HFFc6 (cell line): ENCODE measurements around the gene MBOAT2. TPM values are rescaled to one million over a fixed set of nuclear protein-coding genes. Genes with fewer than 3 reads are reported as not detected.

Experiments used
- DNase-seq: peaks from one replicate; pipeline ENCODE4 v3.0.0-alpha.2; 2018
- H3K27ac Mint-ChIP-seq: 2 replicates; pipeline ENCODE4 v1.8.0; 2020; ENCODE audit warnings: mild to moderate bottlenecking, mixed read lengths
- H3K27me3 Mint-ChIP-seq: 2 replicates; pipeline ENCODE4 v1.8.0; 2021; ENCODE audit warnings: mild to moderate bottlenecking, moderate library complexity, mixed read lengths; ENCODE audit not compliant: insufficient read depth
- H3K36me3 Mint-ChIP-seq: 2 replicates; pipeline ENCODE4 v1.8.0; 2021; ENCODE audit warnings: low read depth, mixed read lengths
- H3K4me1 Mint-ChIP-seq: 2 replicates; pipeline ENCODE4 v1.8.0; 2020; ENCODE audit warnings: low read depth, mixed read lengths
- H3K4me3 Mint-ChIP-seq: 2 replicates; pipeline ENCODE4 v1.8.0; 2020; ENCODE audit warnings: mild to moderate bottlenecking, moderate library complexity, mixed read lengths
- H3K9me3 Mint-ChIP-seq: 2 replicates; pipeline ENCODE4 v1.8.0; 2020; ENCODE audit warnings: mild to moderate bottlenecking, mixed read lengths
- total RNA-seq, 6 experiments: library from RNA; stranded (reverse); fragmentation: NEBNext Ultra II Directional; extraction: Animal tissue kit (Norgen Biotek cat#: 25700); gene quantifications; 2 replicates in 1 of 6; 3 replicates in 5 of 6; pipeline ENCODE4 v1.2.3, GENCODE V29; 2021
- TF ChIP-seq, protein P1 (sequence below): fragments of 200-600 bp; sonication (generic); IDR thresholded peaks from 2 replicates; pipeline ENCODE4 v1.5.0; 2021; ENCODE audit warnings: antibody characterized with exemption, mild to moderate bottlenecking

The MBOAT2 gene
- total RNA-seq, 6 experiments from 2014 or later: 49.8 to 66.2 (median 55.7) TPM

DNA sequence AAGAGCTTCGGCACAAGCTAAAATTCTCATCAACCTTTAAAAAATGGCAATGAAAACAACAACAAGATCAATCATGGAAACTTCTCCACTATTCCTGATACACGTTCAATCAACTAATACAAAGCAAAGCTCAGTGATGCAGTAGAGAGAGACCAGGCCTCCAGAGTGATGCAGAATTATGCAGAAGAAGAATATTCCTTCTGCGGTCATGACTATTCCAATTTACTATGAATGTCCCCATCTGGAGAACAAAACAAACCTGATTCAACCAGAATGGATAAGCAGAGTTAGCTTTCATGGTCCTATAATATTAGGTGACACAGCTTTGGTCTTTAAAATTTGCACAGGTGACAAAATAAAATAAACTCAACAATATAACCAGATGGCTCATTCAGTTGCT lies 12.5 kb upstream of the MBOAT2 start:
- H3K27ac Mint-ChIP-seq: no peak overlapping the region
- H3K9me3 Mint-ChIP-seq: no peaks in the 10 kb centered on the region
- H3K36me3 Mint-ChIP-seq: peaks cover 1% of the 10 kb centered on the region; the same call in 1 of the 2 replicates
- H3K27me3 Mint-ChIP-seq: 0 out of 2 replicates have a peak, but pooled peaks cover 1% of the 10 kb centered on the region
- H3K4me3 Mint-ChIP-seq: no peak overlapping the region
- TF ChIP-seq, protein P1, sequence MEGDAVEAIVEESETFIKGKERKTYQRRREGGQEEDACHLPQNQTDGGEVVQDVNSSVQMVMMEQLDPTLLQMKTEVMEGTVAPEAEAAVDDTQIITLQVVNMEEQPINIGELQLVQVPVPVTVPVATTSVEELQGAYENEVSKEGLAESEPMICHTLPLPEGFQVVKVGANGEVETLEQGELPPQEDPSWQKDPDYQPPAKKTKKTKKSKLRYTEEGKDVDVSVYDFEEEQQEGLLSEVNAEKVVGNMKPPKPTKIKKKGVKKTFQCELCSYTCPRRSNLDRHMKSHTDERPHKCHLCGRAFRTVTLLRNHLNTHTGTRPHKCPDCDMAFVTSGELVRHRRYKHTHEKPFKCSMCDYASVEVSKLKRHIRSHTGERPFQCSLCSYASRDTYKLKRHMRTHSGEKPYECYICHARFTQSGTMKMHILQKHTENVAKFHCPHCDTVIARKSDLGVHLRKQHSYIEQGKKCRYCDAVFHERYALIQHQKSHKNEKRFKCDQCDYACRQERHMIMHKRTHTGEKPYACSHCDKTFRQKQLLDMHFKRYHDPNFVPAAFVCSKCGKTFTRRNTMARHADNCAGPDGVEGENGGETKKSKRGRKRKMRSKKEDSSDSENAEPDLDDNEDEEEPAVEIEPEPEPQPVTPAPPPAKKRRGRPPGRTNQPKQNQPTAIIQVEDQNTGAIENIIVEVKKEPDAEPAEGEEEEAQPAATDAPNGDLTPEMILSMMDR: no peak
- no peak for DNase-seq
- peaks cover 12% of the 10 kb centered on the region for H3K4me1 Mint-ChIP-seq

- H3K27me3 Mint-ChIP-seq: 0 out of 2 replicates have a peak, but pooled peaks cover 1% of the 10 kb centered on the region
- no peak overlapping the region for H3K27ac Mint-ChIP-seq
- TF ChIP-seq, protein P1: no peak
- H3K9me3 Mint-ChIP-seq: no peaks in the 10 kb centered on the region
- H3K4me1 Mint-ChIP-seq: peaks cover 5% of the 10 kb centered on the region; the same call in 1 of the 2 replicates
- H3K4me3 Mint-ChIP-seq: no peak overlapping the region
- H3K36me3 Mint-ChIP-seq: no peaks in the 10 kb centered on the region
- DNase-seq: no peak
Measured at GRCh38 chr2:9013403-9013802, 9.9 kb upstream of the MBOAT2 start.

GRCh38 chr2:9010866-9011265 lies 7.4 kb upstream of the MBOAT2 start:
- no peak overlapping the region for H3K27ac Mint-ChIP-seq
- no peaks in the 10 kb centered on the region for H3K9me3 Mint-ChIP-seq
- 0 out of 2 replicates have a peak, but pooled peaks cover 1% of the 10 kb centered on the region for H3K27me3 Mint-ChIP-seq
- H3K4me1 Mint-ChIP-seq: no peaks in the 10 kb centered on the region
- TF ChIP-seq, protein P1: no peak
- DNase-seq: peak; percentile 39
- H3K4me3 Mint-ChIP-seq: no peak overlapping the region
- H3K36me3 Mint-ChIP-seq: no peaks in the 10 kb centered on the region

- Mint-ChIP-seq H3K27me3 (0 out of 2 replicates have a peak, but pooled peaks cover 1% of the 10 kb centered on the region), H3K27ac (no peak overlapping the region), H3K4me1 (peaks cover 12% of the 10 kb centered on the region), H3K4me3 (no peak overlapping the region), H3K9me3 (no peaks in the 10 kb centered on the region), H3K36me3 (peaks cover 6% of the 10 kb centered on the region; the same call in 1 of the 2 replicates)
- TF ChIP-seq, protein P1: no peak
- no peak for DNase-seq
Measured at GRCh38 chr2:9008951-9009664, 5.6 kb upstream of the MBOAT2 start.

DNA sequence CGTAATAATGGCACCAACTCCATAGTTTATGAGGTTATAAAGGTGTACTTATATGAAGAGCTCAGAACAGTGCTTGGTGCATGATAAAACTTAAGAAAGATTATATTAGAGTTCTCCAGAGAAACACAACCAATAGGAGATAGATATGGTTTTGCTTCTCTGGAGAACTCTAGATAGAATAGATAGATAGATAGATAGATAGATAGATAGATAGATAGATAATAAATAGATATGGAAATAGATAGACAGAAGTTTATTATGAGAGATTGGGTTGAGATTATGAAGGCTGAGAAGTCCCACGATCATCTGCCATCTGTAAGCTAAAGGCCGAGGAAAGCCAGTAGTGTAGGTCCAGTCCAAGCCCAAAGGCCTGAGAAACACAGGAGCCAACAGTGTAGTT lies 2.9 kb upstream of the MBOAT2 start:
- no peaks in the 10 kb centered on the region for H3K27me3 Mint-ChIP-seq
- no peaks in the 10 kb centered on the region for H3K9me3 Mint-ChIP-seq
- H3K4me3 Mint-ChIP-seq: no peak overlapping the region
- H3K27ac Mint-ChIP-seq: no peak overlapping the region
- H3K4me1 Mint-ChIP-seq: peaks cover 27% of the 10 kb centered on the region
- TF ChIP-seq, protein P1: no peak
- DNase-seq: no peak
- peaks cover 6% of the 10 kb centered on the region; the same call in 1 of the 2 replicates for H3K36me3 Mint-ChIP-seq
